CD4-positive, alpha-beta T cell treated with Interleukin-15 for 4 hours (primary cell): ENCODE results near the gene PDRG1.
"Not testable (repeated sequence)": the region's sequence is repeated elsewhere in the genome, so short reads cannot be mapped to it uniquely, and the experiment has no call there.

Experiments used
- DNase-seq: peaks from one replicate; pipeline ENCODE4 v3.0.0-alpha.2; 2020; ENCODE audit warnings: low spot score

Gene PDRG1

DNA sequence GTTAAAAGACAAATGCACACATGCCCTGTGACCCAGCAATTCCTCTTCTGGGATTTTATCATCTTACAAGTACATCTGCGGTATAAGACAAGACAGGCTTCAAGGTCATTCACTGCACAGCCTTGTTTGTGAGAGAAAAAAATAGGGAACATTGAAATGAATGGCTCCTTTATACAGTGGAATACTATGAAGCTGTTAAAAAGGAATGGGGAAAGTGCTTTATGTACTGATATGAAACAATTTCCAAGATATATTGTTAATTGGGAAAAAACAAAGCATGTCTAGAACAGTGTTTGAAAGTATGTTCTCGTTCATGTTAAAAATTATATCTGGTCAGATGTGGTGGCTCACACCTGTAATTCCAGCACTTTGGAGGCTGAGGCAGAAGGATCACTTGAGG is 25.4 kb downstream of the PDRG1 start:
- DNase-seq: no peak

DNA sequence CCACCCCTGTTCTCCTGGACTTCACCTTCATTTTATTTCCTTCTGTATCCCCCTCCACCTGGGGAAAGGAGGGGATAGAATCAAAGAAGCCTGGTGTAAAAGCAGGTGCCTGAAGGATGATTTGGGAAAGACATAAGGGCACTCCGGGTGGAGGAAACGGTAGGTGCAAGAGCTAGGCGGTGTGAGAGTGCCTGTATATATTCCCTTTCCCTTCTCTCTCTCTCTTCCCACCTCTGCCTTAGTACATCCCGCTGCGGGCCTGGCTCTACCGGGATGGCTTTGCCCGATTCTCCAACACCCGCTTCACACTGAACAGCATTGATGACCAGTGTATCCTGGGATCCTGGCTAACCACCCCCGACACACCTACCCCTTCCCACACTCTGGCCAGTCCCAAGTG is 26.2 kb downstream of the PDRG1 start:
- DNase-seq: no peak

DNA sequence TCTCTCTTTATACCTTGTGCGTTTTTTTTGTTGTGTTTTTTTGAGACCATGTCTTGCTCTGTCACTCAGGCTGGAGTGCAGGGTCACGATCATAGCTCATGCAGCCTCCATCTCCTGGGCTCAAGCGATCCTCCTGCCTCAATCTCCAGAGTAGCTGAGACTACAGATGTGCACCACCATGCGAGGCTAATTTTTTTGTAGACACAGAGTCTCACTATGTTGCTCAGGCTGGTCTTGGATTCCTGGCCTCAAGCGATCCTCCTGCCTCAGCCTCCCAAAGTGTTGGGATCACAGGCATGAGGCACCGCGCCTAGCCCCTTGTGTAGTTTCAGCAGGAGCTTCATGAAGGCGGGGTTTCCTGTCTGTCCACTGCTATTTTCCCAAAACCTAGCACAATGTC is 27.3 kb downstream of the PDRG1 start:
- no peak for DNase-seq

DNA sequence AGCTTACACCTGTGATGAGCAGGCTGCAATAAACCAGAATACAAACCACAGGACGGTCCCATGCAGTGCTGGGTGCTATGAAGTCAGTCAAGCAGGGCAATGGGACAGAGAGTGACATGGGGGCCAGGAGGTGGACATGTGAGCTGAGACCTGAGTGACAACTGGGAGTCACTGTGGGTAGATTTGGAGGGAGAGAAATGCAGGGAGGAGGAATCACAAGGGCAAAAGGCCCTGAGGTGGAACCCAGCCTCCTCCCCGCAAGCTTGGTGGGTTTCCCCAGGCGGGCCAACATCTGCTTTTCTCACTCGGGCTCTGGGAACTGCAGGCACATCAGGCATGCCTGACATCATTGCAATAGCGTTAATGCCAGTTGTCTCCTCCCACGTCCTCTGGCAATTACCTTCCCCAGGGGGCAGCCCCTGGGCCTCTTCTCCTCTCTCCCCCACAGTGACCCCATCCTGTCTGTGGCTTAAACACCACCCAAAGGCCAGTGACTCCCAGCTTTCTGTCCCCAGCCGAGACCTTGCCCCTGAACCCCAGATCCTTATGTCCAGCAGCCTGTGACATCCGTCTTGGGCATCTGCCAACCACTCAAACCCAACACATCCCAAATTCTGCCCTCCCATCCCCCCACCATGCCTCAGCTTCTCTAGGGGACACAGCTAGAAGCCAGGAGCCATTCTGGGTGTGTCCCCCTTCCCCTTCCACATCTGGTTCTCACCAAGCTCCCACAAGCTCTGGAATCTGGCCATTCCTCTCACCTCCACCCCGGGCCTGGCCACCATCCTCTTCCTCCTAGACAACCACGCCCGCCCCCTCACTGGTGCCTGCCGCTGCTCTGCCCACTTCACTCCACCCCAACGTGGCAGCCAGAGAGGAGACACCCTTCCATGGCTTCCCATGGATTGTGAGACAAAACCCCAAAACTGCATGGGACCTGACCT is 28.2 kb downstream of the PDRG1 start:
- DNase-seq: no peak

DNA sequence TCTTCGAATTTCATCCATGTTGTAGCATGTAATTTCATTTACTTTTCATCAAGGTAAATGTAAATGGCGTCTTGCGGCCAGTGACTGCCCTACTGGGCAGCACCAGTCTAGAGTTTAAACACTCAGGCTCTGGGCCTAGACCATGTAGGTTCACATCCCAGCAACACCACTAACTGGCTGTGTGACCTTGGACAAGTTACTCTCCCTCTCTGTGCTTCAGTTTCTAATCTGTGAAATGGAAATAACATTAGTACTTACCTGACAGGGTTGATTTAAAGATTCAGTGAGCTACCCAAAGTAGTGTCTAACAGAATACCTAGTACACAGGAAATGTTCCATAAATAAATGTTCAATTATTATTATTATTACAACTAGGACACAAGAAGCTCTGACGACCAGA is 29.3 kb downstream of the PDRG1 start:
- no peak for DNase-seq

DNA sequence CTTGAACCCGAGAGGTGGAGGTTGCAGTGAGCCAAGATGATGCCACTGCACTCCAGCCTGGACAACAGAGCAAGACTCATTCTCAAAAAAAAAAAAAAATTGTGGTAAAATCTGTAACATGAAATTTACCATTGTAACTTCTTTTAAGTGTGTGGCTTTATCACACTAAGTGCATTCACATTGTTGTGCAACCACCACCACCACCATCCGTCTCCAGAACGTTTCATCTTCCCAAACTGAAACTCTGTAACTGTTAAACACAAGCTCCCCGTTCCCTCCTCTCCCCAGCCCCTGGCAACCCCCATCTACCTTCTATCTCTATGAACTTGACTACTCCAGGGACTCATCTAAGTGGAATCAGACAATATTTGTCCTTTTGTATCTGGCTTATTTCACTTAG is 29.7 kb downstream of the PDRG1 start:
- DNase-seq: no peak

DNA sequence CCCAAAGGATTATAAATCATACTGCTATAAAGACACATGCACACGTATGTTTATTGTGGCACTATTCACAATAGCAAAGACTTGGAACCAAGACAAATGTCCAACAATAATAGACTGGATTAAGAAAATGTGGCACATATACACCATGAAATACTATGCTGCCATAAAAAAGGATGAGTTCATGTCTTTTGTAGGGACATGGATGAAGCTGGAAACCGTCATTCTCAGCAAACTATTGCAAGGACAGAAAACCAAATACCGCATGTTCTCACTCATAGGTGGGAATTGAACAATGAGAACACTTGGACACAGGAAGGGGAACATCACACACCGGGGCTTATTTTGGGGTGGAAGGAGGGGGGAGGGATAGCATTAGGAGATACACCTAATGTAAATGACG is 30.4 kb downstream of the PDRG1 start:
- not testable (repeated sequence) for DNase-seq

DNA sequence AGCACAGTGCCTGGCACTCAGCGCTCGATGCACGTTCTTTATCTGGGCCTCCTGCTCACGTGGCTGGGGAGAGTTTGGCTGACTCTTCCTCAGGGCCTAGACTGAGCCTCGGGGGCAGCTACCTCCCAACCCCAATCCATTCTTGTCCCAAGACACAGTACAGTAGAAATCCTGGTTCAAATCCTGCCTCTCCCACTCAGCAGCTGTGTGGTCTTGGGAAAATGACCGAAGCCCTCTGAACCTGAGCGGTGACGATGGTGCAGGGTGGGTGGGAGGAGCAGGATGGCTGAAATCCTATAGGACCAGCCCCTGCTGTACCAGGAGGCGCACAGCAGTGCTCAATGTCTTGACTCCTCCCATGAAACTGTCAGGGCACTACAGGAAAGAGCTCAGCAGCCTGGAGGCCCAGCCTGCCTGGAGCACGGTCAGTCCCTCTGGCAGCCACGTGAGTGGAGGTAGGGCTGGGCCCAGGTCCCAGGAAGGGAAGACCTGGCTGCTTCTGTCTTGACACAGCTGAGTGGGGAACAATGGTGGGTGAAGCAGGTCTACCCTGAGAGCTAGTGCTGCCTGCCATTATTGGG is 31.5 kb downstream of the PDRG1 start:
- DNase-seq: no peak

DNA sequence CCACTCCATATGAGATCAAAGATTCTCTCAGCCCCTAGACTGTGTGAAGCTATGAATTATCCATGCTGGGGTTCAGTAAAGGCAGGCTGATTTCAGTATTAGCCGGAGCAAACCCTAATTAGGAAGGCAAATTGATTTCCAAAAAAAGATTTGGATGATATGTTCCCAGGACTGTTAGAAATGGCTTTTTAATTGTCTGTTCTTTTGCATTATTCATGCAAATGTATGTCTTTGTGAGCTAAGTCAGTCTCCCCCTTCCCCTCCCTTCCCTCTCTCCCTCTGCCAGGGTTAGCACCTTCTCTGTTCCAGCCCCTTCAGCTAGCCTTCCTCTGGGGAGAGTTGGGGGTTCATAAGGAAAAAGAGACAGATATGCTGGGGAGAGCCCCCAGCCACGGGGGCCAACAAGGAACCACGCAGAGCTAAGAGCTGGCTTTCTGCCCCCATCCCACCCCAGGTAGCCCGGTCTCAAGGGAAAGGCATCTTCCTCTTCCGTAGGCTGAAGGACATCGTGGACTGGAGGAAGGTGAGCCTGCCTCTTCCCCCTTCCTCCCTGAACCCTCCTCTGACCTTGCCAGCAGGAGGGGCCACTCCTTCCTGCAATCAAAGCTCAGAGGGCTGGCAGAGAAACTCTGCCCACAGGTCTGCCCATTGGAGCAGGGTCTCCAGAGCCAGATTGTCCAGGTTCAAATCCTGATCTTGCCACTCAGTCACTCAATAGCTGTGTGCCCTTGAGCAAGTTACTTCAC is 32.3 kb downstream of the PDRG1 start:
- no peak for DNase-seq

DNA sequence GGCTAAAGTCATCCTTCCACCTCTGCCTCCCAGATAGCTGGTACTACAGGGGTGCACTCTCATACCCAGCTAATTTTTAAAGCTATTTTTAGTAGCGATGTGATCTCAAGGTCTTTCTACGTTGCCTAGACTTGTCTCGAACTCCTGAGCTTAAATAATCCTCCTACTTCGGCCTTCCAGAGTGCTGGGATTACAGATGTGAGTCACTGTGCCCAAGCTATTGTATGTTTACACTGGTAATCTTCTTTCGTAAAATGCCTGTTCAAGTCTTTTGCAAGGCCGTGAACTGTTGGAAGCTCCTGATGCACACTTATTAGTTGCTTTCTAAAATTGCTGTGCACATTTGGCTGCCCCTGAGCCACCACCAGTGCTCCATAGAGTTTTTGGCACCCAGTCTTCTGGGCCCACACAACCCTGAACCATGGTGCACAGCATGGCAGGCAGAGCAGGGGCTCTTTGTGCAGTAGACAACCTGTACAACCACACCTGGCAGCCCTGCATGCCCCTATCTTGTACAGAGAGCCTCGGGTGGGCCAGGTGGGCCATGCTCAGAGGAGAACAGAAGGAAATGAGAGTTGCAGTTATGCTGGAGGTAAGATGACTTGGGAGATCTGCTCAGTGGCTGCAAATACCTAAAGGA is 33.3 kb downstream of the PDRG1 start:
- DNase-seq: no peak

DNA sequence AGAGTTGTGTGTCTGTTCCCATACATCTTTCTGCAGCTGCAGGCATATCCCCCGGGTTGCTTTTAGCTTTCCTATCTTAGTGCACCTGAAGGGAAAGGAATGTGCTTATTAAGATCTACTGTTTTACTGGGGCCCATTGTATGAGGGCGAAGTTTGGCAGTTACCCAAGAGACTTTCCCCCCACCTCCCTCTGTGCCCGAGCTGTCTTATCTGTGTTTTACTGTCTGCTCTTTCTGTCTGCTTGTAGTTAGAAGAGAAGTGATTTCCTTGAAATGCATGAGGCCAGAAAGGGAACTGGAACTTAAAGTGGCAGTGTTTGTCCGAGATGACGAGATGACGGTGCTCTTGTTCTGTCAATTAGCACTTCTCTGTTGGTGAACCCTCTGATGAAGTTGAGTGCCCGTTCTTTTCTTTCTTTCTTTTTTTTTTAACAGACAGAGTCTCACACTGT is 33.9 kb downstream of the PDRG1 start:
- not testable (repeated sequence) for DNase-seq

DNA sequence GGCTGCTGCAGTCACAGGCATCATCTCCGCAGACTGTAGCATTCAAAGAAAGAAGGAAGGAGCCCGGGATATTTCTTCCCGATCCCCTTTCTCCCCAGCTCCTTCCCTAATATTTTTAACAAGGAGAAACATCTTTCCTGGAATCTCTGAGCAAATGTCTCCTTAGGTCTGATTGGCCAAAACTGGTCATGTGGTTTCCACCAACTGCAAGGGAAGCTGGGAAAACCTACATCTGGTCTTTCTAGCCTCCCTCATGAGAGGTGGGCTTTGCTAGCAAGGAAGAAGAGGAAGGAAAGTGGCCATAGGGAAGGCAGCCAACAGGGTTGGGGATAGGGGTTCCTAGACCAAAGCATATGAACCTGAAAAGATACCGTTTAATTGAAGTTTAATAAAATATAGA is 35.1 kb downstream of the PDRG1 start:
- DNase-seq: no peak

DNA sequence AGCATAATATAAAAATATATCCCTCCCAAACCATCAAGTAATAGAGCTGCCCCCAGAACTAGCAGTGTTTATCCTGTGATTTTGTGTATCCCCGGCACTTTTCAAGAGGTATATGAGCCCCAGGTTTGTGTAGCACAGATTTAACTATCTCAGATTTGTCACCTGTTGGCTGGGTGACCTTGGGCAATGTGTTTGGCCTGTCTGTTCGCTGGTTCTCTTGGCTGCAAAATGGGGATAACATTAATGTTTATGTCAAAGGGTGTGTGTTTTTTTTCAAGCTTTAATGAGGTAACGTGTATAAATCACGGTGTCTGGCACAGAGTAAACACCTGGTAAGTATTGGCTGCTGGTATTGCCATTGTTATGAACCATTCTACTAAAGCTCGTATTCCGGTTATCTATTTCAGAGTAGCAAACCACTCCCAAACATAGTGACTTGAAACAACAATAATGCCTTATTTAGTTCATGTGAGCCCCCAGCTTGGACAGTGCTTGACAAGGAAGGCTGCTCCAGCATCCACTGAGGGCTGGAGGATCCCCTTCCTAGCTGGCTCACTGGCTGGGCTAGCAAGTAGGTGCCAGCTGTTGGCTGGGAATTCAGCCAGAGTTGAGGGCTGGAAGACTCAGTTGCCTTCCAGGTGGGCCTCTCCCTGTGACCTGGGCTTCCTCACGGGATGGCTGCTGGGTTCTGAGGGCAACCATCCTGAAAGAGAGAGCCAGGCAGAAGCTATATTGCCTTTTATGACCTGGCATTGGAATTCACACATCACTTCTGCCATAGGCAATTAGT is 36.2 kb downstream of the PDRG1 start:
- DNase-seq: no peak

DNA sequence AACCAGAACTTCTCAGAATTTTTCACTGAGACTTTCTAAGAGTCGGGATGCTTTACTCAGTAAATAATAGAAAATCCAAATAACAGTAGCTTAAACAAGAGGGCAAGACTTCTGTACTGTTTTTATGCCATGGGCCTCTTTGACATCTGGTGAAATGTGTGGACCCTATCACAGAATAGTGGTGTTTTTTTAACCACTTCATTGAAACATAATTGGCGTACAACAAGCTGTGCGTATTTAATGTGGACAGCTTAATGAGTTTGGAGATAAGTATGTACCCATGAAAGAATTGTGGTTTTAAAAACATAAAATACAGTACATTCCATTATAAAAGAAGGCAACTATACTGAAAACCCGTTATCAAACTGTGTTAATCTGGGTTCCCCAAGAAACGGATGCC is 37.7 kb downstream of the PDRG1 start:
- DNase-seq: no peak

DNA sequence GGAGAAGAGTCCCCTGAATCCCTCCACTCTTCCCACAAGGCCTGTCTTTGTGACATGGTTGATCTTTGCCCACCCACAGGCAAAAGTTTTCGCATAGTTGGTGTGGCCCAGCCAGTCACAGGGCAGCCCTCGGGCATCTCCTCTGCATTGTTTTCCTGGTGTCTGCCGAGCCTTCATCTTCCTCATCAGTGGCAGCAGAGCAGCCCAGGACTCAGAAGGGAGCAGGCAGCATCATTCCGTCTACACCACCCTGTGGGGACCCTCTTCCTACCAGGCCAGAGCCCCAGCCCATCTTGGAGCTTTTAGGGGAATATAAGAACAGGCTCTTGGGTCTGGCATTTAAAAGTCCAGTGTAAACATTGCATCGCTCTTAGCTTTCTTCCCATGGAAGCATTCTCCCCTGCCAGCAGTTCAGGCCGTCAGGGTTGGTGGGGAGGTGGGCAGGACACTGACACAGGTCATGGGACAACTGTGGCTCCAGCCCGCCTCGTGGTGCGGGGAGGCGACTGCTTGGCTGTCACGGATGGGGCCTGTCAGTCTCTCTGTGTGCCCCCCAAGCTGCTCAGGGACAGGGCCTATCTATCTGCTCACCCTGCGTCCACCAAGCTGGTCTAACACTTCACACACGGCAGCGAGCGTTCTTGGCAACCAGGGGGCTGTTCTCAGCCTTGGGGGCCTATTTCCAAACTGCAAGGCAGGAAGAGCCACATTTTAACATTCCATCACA is 38.3 kb downstream of the PDRG1 start:
- DNase-seq: no peak

DNA sequence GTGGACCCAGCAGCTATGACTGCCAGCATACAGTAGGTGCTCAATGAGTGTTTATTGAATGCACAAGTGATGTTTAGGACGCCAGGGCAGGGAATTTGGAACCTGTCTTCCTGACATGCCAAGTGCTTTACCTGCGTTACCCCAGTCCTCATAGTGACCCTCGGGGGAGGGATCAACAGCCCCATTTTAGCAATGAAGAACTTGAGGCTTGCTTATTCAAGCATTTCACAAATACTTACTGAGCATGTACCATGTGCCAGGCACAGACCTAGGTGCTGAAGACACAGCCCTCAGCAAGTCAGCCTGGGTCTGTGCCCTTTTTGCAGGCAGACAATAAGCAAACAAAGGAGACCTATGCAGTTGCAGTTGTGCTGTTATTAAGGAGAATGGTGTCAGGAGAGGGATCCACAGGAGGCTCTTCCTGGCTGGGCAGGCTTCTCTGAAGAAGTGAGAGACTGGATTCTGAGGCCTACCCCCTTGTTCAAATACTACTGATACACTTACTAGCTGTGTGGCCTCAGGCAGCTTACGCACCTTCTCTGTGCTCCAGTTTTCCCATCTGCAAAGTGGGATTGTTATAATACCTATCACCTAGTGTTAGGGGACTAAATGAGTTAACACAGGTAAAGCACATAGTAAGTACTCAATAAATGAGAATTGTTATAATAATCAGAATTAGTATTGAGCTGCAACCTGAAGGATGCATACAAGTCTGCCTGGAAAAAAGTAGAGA is 41.6 kb downstream of the PDRG1 start:
- no peak for DNase-seq

DNA sequence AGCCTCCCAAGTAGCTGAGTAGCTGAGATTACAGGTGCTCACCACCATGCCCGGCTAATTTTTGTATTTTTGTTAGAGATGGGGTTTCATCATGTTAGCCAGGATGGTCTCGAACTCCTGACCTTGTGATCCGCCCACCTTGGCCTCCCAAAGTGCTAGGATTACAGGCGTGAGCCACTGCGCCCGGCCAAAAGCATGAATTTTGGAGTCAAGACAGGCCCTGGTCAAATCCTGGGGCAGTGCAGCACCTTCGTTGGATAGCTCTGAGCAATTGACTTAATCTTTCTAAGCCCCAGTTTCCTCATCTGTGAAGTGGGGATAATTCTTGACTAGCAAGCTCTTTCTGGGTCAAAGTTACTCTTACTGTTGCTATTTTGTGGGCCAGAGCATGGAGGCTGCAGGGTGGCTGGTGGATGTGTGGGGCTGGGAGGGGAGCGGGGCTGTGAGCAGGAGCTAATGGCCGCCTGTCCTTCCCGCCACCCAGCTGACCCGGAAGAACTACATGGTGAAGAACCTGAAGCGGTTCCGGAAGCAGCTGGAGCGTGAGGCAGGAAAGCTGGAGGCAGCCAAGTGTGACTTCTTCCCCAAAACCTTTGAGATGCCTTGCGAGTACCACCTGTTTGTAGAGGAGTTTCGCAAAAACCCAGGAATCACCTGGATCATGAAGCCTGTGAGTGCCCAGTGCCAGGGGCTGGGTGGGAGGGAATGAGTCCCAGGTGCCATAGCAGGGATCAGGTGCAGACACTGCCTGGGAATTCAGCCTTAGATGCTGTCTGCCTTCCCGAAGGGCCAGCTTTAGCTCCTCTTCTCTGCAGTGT is 42.4 kb downstream of the PDRG1 start:
- DNase-seq: no peak

DNA sequence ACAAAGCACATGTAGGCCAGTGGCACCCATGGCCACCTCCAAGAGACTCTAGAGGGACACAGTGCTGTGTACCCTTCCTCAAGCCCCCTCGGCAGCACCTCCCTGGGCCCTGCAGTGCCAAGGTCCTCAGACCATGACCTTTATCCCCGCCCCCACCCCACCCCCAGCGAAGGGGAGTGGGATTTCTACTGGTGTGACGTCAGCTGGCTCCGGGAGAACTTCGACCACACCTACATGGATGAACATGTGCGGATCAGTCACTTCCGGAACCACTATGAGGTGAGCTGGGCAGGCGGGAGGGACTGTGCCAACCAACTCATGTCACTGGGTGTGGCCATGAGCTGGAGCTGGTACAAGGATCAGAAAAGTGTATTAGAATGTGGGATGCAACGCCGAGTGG is 43.4 kb downstream of the PDRG1 start:
- DNase-seq: no peak

DNA sequence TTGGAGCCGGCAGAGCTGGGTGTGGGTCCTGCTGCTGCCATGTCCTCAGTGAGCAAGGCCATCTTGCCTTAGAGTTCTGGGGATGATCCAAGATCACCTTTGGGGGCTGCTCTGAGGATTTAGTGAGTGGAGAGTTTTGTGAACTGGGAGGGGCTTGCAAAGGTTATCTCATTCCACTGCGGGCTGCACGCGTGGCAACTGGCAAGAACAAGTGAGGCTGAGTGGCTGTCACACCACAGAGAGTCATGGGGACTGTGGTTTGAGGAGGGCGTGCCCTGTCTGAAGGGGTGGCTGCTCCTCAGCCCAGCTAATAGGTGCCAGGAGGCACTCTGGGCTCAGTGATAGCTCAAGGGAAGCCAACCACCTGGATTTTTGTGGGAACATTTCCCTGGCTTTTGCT is 43.8 kb downstream of the PDRG1 start:
- DNase-seq: no peak
